Stimulated activated CD8-positive, alpha-beta memory T cell treated with anti-CD3 and anti-CD28 coated beads, Interleukin-4, amount 100 ng/mL, for 4 hours (primary cell): Measurements from ENCODE around the gene HKDC1.

ENCODE experiments used
- DNase-seq, 2 donors: peaks; one replicate each; pipeline ENCODE4 v3.0.0-alpha.2; 2020; ENCODE audit warnings: low read depth in 2 of 2, low spot score in 1 of 2

The HKDC1 gene

DNA sequence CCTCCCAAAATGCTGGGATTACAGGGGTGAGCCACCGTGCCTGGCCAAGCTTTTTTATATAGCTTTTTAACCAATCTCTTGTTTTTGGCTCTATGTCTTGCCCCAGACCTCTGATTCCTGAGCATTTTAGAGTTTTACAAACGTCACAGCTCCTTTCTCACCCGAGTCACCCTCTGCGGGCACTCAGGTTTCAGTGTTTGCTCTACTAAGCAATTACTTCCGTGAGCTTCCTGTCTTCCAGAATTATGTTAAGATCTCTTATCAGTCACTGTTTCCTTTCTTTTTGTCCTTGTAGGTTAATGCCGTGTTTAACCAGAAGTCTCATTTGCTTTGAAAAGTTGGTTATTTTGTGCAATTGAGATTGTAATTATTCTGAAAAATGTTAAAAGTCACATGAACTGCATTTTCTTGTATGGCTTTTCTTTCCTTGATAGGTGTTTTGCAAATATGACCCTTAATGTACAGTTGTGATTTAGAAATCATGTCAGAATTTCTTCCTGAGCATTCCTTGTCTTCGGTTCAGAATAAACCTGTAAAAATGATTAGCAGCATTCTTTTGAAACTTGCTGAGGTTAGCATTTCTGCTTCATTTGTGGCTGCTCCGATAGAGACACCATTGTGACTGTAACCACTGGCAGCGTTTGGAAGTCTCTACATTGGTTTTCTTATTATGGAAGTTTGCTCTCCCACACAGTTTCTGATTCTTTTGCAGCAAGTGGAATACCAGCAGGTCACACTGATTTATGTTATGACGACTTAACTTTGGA is 4.5 kb upstream of the HKDC1 start:
- DNase-seq = no peak

DNA sequence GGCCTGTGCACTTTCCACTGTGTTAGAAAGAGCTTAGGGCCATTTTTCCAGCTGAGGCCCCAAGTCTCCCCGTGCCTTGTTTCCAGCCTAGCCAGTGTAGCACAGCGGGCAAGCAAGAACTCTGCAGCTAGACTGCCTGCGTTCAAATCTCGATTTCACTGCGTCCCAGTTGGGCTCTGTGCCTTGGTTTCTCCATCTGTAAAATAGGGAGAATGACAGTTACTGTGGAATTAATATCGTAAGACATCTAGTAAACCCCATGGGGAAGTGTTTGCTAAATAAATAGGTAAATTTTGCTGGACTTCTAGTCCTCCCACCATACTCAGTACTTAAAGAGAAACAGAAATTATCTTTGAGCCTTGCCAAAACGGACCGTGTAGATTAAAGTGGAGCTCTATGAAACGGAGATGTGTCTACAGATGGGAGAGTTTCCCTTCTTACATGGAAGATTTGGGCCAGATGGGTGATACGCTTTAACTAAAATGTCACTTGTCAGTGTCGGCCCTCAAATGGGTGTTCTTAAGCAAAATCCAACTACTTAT is 3.5 kb upstream of the HKDC1 start:
- no peak for DNase-seq

DNA sequence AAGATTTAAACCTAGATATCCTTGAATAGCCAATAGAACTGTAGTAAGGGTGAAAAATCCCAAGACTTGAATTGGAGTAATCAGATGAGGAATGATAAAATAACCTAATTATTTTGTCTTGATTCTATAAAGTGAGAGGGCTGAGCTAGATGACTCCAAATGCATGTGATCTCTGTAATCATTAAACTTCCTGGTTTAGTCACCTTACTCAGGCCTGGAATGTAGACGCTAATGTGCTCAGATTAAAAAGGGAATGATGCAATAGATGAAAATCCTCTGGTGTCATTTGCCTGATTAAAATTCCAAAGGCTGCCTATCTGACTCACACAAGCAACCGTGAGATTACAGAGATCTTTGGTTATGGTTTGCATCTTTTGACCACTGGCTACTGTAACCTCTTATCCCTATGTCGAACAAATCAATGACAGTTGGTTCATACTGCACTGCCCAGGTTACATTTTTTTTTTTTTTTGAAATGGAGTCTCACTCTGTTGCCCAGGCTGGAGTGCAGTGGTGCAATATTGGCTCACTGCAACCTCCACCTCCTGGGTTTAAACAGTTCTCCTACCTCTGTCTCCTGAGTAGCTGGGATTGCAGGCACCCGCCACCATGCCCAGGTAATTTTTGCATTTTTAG is 2.9 kb upstream of the HKDC1 start:
- no peak for DNase-seq

DNA sequence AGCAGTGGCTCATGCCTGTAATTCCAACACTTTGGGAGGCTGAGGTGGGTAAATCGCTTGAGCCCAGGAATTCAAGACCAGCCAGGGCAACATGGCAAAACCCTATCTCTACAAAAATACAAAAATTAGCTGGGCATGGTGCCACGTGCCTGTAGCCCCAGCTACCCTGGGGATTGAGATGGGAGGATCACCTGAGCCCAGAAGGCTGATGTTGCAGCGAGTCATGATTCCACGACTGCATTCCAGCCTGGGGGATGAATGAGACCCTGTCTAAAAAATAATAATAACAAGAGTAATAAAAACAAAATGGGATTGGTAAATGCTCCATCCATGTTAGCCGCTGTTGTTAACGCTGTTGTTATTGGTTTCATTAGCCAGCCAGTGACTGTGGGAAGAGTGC is 1.3 kb upstream of the HKDC1 start:
- DNase-seq = no peak

DNA sequence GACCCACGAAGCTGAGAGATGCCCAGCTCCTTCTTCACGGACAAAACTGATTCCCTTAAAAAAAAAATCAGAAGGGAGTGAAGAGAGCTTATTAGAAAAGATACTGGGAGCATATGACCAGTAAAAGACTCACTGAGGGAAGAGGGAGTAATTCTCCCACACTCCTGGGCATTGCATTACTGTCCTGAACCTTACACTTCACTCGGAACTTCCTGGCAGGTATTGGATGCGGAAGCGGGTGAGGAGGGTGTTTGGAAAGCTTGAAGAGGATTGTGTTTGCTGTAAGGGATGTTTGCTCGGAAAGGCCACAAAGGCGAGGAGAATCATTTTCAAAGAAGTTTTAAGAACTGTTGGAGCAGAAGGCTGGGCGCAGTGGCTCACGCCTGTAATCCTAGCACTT is 375 bp downstream of the HKDC1 start:
- no peak for DNase-seq

DNA sequence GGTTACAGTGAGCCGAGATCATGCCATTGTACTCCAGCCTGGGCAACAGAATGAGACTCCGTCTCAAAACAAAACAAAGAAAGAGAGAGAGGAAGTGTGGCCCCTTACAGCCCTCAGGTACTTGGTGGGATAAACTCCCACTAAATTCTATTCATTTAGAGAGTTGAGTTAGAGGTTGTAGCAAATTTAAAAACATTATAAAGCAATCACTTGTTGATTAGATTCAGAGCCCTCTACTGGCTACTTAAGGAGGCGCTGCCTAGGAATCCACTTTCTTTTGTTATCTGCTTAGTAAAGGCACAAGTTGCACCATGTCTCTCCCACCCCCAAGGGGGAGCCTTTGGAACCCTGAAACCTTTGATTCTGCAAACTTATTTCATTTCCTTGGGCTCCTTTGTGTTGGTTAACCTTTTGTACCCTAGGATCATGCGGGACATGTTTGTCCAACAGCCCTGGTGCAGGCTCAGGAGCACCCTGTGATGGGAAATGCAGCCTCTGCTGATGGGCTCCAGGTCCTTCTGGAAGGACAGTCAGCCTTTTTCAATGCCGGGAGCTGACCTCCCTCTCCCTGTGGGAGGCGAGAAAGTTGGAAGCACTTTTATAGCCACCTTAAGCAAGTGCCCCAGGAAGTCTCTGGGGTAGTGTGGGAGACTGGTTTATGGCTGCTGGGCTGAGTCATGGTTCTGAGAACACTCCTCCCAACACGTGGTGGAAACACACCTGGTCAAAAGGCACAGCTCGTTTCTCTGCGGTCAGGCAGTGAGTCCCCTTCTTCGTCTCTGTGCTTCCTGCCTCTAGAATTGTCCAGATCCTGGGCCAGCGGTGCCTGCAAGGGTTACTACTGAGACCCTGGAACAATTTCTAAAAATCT is 2.3 kb downstream of the HKDC1 start:
- DNase-seq = peak; percentile 38 to 64

DNA sequence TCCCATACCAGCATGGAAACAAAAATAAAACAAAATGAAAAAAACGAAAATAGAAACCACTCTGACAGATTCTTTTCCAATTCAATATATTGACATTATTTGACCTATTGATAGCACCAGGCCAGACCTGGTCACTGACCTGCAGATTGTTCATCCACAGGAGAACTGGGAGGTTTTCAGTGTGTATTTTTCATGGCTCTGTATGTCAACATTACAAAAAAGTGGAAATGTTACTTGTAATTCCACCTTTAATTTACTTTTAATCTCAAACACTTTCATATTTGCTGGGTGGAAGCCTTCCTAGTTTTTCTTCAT is 2.9 kb downstream of the HKDC1 start:
- no peak for DNase-seq

DNA sequence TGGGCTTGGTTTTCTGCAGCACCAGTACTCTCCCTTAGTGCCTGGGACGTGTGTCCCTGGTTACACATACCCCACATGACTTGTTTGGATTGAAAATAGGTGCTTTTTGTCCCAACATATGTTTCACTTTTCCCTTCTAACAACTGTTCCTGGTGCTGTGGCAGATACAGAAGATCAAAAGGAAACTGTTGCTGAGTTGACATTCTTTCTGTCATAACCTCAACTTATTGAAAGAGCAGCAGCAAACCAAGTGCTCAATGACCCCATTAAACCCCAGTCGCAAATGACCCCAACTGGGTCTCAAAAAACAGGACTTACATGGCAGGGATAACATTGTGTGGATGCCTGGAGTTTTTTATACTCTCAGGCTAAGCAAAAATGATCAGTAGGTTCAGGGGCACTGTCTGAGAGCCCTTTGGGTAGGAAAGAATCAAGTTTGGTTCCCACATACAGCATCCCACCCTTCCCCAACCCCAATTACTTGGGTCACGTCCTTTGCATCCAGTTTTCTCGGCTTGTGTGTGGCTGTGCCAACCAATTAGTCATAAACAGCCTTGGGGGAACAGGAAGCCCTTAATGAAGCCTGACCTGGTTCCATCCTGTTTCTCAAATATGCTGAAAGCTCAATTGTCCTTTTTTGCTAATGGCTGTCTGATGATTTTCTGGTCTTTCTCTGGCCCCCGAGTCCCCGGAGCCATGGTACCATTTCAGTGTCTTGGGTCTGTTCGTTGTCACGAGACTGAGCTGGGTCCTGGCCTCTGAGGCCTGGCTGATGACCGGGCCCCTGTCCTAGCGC is 4.9 kb downstream of the HKDC1 start:
- no peak for DNase-seq

DNA sequence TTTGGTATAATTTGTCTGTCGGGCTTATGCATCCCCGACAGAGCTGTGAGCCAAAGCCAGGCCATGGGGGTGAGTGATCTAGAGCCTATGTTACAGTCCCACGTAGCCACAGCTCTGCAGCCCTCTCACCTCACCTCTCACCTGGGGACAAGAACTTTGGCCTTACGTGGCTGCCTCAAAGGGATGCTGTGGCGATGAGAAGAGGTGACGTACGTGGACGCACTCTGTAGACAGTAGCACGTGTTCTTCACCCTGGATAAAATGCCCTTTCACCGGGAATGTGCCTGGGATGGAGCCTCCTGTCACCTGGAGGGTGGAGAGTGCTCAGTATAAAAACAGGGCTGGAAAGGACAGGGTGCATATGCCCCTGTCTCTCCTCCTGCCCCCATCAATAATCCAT is 5.5 kb downstream of the HKDC1 start:
- DNase-seq = no peak

DNA sequence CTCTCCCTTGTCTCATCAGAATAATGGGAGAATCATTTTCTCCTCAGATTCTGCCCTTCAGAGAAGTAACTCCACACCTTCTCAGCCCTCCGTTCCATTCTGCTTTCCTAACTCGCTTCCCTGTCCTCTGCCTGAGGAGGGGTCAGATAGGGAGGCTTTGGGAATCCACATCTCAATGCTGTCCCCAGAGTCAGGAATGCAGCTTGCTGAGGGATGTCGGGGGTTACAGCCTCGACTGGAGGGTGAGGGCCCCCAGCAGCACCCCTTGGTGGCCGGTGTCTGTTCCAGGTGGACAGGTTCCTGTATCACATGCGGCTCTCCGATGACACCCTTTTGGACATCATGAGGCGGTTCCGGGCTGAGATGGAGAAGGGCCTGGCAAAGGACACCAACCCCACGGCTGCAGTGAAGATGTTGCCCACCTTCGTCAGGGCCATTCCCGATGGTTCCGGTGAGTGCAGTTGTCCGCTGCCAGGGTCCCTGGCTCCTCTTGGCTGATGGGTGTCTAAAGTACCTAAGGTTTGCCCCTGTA is 6.9 kb downstream of the HKDC1 start:
- DNase-seq = no peak

DNA sequence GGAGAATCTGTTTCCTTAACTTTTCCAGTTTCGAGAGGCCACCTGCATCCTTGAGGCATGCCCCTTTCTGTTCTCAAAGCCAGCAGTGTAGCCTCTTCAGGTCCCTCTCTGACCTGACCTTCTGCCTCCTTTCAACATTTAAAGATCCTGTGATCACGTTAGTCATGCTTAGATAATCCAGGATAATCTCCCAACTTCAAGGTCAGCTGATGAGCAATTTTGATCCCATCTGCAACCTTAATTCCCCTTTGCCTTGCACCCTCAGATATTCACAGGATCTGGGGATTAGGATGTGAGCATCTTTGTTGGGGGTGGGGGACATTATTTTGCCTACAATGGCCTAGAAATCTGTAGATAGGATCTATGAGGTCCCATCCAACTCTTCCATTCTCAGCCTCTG is 8.0 kb downstream of the HKDC1 start:
- DNase-seq = no peak

DNA sequence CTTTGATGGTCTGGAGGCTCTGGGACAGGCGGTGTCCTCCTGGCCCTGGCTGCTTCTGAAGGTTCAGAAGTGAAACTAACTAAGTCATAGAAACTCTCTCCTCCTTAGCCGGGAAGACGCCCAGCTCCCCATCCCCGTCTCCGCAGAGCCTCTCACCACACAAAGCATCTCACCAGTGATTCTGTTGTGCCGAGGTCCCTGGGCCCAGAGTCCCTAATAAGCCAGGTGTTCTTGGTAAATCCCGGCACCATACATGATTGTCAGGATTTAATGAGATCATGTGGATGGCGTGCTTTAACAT is 9.4 kb downstream of the HKDC1 start:
- no peak for DNase-seq

DNA sequence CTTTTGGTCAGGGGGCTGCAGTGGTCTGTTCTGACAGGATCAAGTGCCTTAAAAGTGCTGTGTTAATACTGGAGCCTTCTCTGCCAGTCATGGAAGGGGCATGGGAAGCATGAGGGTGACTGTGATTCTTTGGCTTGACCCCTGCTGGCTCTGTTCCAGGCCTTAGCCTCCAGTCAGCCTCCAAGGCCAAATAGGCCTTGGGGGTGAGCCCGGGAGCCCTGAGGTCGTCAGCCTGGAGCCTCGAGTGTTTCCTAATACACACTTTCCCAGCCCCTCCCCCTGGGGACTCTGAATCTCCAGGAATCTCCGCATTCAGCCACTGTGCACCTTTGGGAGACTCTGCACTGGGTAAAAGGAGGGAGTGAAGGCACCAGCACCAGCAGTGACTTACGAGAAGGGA is 10.0 kb downstream of the HKDC1 start:
- no peak for DNase-seq

DNA sequence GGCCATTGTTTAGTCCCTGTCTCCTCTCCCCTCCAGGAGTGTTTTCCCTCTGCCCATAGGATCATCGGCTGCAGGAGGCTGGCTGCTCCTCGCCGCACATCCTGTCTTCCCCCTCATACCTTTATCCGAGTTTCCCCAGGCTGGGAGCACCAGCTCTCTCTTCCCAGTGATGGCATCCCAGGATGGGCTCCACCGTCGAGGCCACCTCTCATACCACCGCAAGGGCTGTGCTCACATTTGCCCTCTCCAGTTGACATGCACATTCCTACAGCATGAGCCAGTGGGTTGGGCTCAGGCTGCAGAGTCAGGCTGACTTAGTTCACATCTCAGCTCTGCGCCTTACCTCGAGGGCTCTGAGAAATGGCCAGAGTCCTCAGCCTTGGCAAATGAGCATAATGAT is 12.1 kb downstream of the HKDC1 start:
- no peak for DNase-seq

DNA sequence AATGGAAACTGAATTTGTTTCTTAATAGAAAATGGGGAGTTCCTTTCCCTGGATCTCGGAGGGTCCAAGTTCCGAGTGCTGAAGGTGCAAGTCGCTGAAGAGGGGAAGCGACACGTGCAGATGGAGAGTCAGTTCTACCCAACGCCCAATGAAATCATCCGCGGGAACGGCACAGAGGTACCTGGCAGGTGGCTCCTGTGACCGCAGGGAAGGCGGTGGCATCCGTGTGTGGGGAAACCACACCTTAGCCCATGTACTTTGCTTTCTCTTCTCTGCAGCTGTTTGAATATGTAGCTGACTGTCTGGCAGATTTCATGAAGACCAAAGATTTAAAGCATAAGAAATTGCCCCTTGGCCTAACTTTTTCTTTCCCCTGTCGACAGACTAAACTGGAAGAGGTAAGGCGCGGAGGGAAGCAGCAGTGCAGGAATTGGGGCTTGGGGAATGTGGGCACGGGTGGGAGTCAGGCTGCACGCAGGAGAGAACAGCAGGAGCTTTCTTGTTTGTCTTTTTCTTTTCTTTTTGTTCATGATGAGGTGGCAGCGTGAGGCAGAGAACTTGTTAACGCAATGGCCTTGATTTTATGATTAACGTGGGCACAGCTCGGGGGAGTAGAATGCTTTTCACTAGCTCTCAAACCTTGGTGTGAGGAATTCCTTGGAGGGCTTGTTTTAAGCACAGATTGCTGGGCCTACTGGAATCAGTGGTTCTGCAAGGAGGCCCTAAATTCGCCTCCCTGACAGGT is 12.8 kb downstream of the HKDC1 start:
- no peak for DNase-seq

DNA sequence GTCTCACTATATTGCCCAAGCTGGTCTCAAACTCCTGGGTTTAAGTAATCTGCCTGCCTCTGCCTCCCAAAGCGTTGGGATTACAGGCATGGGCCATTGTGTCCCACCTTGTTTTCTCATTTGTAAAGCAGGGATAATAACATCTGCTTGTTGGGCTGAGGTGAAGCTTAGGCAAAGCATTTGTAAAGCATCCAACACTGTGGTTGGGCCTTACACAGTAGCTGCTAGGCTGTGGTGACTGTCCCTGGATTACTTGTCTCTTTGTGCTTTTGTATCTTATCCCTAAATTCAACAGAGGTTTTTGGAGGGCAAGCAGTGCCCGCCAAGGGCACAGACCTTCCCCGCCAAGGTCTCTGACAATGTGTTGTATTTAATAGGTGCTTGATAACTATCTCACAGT is 14.3 kb downstream of the HKDC1 start:
- DNase-seq = no peak

DNA sequence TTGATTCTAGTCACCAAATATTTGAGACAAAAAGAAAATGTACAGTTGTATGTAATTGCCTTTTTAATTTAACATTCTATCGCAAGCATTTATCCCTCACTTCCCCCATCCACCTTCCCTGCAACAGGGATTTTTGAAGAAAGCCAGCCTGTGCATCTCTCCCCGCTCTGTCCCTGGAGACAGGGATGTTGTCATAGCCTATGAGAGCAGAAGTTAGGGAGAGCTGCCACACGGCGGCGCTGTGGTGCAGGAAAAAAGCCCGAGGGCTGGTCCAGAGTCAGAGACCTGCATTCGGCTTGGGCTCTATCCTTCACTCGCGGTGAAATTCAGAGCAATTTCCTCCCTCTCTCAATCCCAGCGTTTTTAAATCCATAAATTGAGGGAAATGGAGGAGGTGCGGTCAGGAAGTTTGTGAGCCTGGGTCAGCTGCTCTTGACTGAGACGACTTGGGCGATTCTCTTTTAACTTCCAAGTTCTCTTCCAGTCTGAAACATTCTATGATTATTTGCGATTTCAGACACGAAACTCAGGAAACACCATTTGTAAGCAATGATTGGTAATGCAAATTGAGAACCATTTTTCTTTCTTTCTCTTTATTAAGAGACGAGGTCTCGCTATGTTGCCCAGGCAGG is 17.5 kb downstream of the HKDC1 start:
- DNase-seq = peak; percentile 59 to 79

DNA sequence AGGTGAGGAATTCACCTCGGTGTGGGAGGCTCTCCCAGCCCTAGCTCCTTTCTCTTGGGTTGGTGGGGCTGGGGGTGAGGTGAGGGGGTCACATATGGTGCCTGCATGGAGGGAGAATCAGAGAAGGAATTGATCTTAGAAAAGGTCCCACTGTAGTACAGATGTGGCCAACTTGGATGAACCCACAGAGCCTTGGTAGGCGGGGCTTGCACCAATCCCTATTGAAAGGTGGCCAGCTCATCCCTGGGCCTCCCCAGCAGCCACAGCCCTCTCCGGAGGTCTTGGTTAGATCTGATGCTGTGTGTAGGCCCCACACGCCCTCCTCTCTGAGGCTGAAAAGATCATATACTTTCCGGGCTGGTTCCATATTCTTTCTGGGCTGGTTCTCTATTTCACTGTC is 19.0 kb downstream of the HKDC1 start:
- DNase-seq = no peak

DNA sequence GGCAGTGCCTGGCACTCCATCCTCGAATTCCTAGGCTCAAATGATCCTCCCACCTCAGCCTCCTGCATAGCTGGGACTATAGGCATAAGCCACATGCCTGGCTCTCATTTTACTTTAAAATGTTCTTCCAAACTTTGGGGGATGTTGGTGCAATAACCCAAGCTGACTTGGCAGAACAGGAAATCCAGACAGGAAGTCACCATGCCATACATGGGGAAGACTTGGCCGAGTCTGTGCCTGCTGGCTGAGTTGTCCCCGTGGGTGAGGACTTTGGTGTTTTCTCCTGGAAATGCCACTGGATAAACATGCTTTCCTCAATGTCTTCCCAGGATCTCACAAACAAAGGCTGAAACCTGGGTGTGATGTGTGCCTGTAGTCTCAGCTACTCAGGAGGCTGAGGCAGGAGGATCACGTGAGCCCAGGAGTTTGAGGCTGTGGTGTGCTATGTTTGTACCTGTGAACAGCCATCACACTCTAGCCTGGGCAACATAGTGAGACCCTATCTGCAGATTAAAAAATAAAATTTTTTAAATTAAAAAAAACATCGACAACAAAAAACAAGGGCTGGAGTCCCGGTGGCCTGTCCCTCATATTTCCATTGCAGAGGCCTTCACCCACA is 19.8 kb downstream of the HKDC1 start:
- no peak for DNase-seq

DNA sequence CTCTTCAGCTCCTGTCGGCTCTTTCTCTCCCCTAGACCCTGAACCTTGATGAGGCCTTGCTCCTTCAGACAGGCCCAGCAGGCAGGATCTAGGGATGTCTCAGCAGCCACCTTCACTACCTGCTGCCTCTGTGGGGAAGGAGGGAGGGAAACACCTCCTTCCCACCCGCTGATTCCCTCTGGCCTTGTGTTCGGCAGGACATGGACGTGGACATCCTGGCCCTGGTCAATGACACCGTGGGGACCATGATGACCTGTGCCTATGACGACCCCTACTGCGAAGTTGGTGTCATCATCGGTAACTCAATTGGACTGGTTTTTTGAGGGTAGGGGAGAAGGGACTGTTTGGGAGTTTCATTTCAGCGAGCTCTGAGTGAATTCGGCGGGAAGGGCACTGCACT is 20.3 kb downstream of the HKDC1 start:
- no peak for DNase-seq
